Stomach smooth muscle (tissue), 2 donors: ENCODE results near the gene VWA7.
A peak's percentile ranks its signal among the peaks of the same experiment; 100 is the strongest.

Experiments
- H3K27ac ChIP-seq: one replicate; pipeline ENCODE4 v1.7.0; 2013; ENCODE audit warnings: mild to moderate bottlenecking, low read length, inconsistent platforms
- H3K27me3 ChIP-seq, 2 donors: one replicate each; pipeline ENCODE4 v1.7.0; 2013; ENCODE audit warnings: low read length in 2 of 2; ENCODE audit not compliant: insufficient read depth in 2 of 2, control insufficient read depth in 1 of 2
- H3K36me3 ChIP-seq, 2 donors: one replicate each; pipeline ENCODE4 v1.7.0; 2013; ENCODE audit warnings: low read length in 2 of 2; ENCODE audit not compliant: control insufficient read depth in 2 of 2, insufficient read depth in 2 of 2
- H3K4me1 ChIP-seq: one replicate; pipeline ENCODE4 v1.7.0; 2013; ENCODE audit warnings: low read length; ENCODE audit not compliant: control insufficient read depth, insufficient read depth
- H3K4me3 ChIP-seq, 2 donors: one replicate each; pipeline ENCODE4 v1.7.0; 2013; ENCODE audit warnings: low read length in 2 of 2
- H3K9ac ChIP-seq, 2 donors: one replicate each; pipeline ENCODE4 v1.7.0; 2013; ENCODE audit warnings: low read length in 2 of 2, mild to moderate bottlenecking in 1 of 2
- H3K9me3 ChIP-seq, 2 donors: one replicate each; pipeline ENCODE4 v1.7.0; 2013; ENCODE audit warnings: low read length in 2 of 2; ENCODE audit not compliant: control insufficient read depth in 2 of 2
- donor health status: healthy.
- donor health status: Pancreatic carcinoma.

VWA7 gene

DNA sequence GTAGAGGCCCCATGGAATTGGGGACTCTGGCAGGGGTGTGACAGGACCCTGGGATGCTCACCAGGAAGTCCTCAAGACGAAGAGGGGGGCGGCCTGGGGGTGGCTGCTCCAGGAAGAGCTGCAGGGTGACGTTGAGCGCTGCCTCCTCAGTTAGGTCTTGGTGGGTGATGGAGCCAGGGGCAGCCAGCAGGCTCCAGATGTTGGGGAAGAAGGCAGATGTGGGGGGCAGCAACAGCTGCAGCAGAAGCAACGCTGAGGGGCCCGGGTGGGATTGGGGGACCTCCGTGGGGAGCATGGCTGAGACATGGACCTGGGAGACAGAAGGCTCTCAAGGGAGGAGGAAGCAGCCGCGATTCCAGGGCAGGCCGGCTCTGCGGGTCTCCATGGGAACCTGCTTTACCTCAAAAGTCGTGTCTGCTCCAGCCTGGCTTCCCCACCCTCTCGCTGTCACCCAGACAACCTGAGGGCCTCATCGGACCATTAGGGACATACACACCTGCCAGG lies 591 bp downstream of the VWA7 start:
- H3K9ac ChIP-seq = peak overlapping the region in 1 of 2 donors; percentile 36
- no peak overlapping the region for H3K4me3 ChIP-seq
- H3K4me1 ChIP-seq = peaks cover 9% of the 10 kb centered on the region
- peaks cover 15 to 17% of the 10 kb centered on the region in 2 donors for H3K36me3 ChIP-seq
- no peaks in the 10 kb centered on the region for H3K27me3 ChIP-seq
- no peaks in the 10 kb centered on the region for H3K9me3 ChIP-seq
- no peak overlapping the region for H3K27ac ChIP-seq

DNA sequence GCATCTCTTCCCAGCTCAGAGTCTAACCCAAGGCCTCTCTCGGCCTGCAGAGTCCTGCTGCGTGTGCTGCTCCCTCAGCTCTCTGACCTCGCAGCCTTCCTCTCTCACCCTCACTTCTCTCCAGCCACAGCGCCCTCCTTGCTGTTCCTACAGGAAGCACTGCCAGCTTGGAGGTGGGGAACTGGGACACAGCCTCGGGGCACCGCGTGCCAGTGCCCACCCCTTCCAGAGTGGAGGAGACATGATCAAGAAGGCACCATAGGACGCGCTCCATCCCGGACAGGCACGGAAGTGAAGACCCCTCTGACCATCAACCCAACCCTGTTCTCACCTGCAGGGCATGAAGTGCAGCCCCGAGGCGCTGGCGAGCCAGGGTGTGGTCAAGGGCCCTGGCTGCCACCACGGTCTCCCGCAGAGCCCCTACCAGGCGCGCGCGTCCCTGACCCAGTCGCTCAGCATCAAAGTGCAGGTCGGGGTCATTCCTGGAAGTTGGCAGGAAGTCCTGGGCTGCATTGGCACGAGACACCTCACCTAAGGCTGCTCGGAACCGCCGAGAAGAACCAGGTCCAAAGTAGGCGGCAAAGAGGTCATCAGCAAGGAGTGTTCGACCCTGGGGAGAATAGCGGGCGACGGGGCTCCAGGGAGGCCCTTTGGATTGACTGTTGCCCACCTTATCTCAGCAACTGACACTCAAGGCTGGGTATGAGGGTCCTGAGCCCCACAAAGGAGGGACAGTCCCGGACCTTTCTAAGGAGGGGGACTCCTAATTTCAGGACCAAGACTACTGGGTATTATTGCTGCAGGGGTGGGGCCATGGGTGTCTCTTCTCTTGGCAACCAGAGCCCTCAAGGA lies 1.3 kb downstream of the VWA7 start:
- H3K27me3 ChIP-seq = no peaks in the 10 kb centered on the region
- no peak overlapping the region for H3K27ac ChIP-seq
- H3K9ac ChIP-seq = no peak overlapping the region
- H3K4me3 ChIP-seq = no peak overlapping the region
- H3K9me3 ChIP-seq = no peaks in the 10 kb centered on the region
- H3K4me1 ChIP-seq = peaks cover 9% of the 10 kb centered on the region
- H3K36me3 ChIP-seq = peaks cover 13 to 17% of the 10 kb centered on the region in 2 donors

DNA sequence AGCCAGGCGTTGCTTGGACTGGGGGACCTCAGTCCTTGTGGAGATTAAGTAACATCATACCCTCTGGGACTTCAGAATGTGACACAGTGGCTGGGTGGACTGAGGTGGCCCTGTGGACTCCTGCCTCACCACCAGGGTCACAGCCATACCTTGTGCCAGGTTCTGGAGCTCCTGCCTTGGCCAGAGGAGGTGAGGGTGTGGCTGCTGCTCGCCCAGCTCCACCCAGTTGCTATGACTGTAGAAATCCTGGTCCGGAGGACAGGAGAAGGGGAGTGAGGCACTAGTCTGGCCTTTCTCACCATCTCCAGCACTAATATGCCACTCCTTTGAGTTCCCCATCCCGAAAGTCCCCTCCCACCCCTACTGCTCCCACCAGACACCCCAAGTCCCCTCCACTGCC lies 1.9 kb downstream of the VWA7 start:
- Histone ChIP-seq H3K4me3 (no peak overlapping the region), H3K9ac (no peak overlapping the region), H3K27ac (no peak overlapping the region), H3K9me3 (no peaks in the 10 kb centered on the region), H3K4me1 (peaks cover 9% of the 10 kb centered on the region), H3K36me3 (peaks cover 6 to 10% of the 10 kb centered on the region in 2 donors), H3K27me3 (no peaks in the 10 kb centered on the region)

DNA sequence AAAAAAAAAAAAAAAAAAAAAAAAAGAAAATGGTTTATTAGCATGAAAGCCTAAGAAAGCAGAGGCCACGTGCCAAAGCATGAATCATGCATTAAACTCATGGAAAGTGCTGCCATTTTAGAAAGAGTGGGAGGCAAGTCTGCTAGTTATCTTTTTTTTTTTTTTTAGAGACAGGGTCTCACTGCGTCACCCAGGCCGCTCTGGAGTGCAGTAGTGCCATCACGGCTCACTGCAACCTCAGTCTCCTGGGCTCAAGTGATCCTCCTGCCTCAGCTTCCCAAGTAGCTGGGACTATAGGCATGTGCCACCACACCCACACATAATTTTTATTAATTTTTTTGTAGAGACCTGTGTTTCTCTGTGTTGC lies 5.2 kb downstream of the VWA7 start:
- Histone ChIP-seq H3K4me3 (no peak overlapping the region), H3K4me1 (peaks cover 6% of the 10 kb centered on the region), H3K9me3 (no peaks in the 10 kb centered on the region), H3K27me3 (no peaks in the 10 kb centered on the region), H3K27ac (no peak overlapping the region), H3K9ac (no peak overlapping the region), H3K36me3 (no peaks in the 10 kb centered on the region)

DNA sequence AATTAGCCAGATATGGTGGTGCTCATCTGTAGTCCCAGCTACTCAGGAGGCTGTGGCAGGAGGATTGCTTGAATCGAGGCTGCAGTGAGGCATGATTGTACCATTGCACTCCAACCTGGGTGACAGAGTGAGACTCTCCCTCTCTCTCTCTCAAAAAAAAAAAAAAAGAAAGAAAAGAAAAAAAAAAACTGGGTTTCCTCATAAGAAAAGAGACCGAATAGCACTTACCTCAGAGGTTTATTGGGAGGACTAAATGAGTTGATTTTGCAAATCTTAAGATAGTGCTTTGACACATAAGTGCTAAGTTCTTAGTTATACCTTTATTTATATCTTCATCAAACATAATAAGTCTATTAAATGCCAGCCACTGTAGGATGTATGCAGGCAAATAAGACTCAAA lies 6.3 kb downstream of the VWA7 start:
- no peaks in the 10 kb centered on the region for H3K36me3 ChIP-seq
- H3K4me1 ChIP-seq = peaks cover 6% of the 10 kb centered on the region
- no peaks in the 10 kb centered on the region for H3K9me3 ChIP-seq
- H3K27ac ChIP-seq = no peak overlapping the region
- H3K4me3 ChIP-seq = no peak overlapping the region
- peaks cover 3 to 8% of the 10 kb centered on the region in 2 donors for H3K27me3 ChIP-seq
- H3K9ac ChIP-seq = no peak overlapping the region

DNA sequence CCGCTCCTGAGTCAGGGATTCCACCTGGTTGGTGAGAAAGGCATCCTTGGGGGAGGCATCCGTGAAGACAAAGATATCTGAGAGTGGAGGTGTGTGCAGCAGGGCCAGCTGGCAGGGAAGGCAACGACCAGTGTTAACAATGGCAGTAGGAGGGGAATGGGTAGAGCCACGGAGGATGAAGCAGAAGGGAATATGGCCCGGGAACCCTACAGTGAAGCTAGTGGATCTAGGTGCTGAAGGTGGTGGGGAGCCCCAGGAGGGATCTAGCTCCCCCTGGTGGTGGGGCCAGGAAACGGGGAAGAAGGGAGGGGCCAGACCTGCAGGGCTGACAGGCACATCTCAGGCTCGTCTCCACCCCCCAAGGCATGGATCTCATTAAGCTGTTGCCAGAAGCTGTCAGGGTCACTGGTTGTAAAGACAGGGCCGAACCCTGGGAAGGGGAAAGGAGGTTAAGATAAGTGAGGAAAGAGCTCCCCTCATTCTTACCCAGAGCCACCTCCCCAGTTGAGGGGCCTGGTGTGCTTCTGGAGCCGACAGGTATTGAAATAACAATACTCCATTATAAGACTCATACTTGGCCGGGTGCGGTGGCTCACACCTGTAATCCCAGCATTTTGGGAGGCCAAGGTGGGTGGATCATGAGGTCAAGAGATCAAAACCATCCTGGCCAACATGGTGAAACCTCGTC lies 7.3 kb downstream of the VWA7 start:
- Histone ChIP-seq H3K27me3 (peaks cover 3 to 9% of the 10 kb centered on the region in 2 donors), H3K27ac (no peak overlapping the region), H3K9me3 (no peaks in the 10 kb centered on the region), H3K4me1 (peaks cover 6% of the 10 kb centered on the region), H3K36me3 (no peaks in the 10 kb centered on the region), H3K9ac (no peak overlapping the region), H3K4me3 (no peak overlapping the region)

DNA sequence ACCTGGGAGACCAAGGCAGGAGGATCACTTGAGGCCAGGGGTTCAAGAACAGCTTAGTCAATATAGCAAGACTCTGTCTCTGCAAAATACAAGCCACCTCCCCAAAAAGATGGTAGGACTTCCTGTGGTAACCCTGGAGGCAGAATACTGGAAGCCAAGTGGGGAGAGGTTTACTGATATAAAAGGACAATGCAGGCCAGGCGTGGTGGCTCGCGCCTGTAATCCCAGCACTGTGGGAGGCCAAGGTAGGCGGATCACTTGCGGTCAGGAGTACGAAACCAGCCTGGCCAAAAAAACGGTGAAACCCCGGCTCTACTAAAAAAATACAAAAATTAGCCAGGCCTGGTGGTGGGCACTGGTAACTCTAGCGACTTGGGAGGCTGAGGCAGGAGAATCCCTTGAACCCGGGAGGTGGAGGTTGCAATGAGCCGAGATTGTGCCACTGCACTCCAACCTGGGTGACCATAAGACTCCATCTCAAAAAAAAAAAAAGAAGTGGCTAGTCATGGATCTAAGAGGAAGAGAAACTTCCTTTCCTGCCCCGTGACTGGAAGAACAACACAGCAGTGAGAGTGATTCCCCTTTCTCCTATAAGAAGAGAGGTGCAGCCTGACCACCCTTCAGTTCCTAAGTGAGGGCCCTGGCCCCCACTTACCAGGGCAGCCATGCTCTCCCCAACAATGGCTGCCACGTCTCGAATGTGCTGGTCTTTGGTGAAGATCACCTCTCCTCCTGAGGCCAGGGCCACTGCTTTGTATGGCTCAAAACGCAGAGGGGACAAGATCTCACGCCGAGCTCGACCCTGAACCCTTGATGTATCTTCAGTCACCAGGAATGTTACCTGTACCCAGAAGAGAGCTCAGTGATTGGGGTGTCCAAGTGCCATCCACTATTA lies 8.5 kb downstream of the VWA7 start:
- no peak overlapping the region for H3K9ac ChIP-seq
- H3K9me3 ChIP-seq = no peaks in the 10 kb centered on the region
- H3K4me3 ChIP-seq = no peak overlapping the region
- peaks cover 3 to 9% of the 10 kb centered on the region in 2 donors for H3K27me3 ChIP-seq
- peaks cover 6% of the 10 kb centered on the region for H3K4me1 ChIP-seq
- H3K36me3 ChIP-seq = no peaks in the 10 kb centered on the region
- H3K27ac ChIP-seq = no peak overlapping the region

DNA sequence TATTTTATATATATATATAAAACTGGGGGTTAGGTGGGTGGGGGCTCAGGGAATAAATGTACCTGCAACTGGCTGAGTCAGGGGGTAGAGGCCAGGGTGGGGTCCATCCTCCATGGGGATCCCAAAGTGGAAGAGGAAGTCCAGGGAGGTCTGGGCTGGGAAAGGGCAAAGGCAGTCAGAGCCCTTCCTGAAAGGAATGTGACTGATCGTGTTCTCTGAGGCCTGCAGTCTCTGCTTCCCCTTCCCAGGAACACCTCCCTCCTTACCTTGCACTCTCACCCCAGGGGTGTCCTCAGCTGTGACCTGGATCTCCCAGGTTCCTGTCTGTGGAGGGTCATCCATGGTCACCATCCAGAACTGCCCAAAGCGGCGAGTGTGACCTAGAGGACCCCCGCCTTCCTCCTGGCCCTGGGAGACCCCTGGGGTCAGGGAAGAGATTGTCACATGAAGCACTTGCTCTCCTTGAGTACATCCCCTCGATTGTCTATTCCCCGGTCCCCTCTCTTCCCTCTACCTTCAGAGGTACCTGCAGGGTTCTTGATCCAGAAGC lies 10.0 kb downstream of the VWA7 start:
- H3K4me3 ChIP-seq = no peak overlapping the region
- H3K4me1 ChIP-seq = peaks cover 6% of the 10 kb centered on the region
- H3K36me3 ChIP-seq = no peaks in the 10 kb centered on the region
- H3K27ac ChIP-seq = no peak overlapping the region
- no peaks in the 10 kb centered on the region for H3K9me3 ChIP-seq
- no peak overlapping the region for H3K9ac ChIP-seq
- H3K27me3 ChIP-seq = peaks cover 3 to 9% of the 10 kb centered on the region in 2 donors

DNA sequence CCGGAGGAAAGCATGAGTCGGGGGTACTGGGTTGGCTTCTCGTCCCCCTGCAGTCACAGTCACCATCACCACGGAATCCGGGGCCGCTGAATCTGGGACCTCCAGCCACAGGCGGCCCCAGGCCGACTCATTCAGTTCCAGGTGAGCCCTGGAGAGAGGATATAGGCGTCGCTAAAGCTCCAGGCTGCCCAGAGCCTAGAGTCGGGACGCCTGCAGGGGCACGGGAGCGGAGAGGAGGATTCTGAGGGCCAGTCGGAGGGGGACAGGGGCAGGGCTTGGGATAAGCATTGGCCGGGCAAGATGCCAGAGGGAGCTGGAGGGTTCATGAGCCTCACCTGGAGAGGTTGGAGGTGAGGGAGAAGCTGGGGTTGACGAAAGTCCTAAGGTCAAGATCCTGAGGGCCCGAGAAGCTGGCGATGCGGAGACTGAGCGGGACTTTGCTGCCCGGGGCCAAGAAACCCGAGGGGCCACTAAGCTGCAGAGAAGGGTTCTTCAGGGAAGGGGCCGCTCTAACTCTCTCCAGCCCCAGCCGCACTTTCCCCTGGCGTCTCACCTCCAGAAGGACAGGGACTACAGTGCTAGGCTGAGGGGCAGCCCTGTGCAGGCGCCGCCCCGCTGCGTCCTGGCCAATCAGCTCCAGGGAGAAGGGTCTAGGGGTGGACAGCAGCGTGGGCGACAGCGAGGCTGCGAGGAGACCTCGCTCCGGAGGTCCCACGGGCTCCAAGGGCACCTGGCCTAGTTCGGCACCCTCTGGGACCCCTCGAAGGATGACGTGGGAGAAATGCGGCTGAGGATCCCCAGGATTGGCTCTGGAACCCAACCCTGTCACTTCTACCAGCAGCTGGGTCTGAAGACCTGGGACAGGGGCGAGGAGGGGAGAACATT lies 11.0 kb downstream of the VWA7 start:
- Histone ChIP-seq H3K4me3 (peak overlapping the region in 1 of 2 donors; percentile 54), H3K9ac (no peak overlapping the region)

More for the DNA sequence above, 11.0 kb downstream of the VWA7 start:
- peaks cover 3 to 9% of the 10 kb centered on the region in 2 donors for H3K27me3 ChIP-seq
- H3K4me1 ChIP-seq = peaks cover 6% of the 10 kb centered on the region
- no peaks in the 10 kb centered on the region for H3K36me3 ChIP-seq
- no peak overlapping the region for H3K27ac ChIP-seq
- H3K9me3 ChIP-seq = no peaks in the 10 kb centered on the region
